GM23248 (cell line): ENCODE results near the gene IZUMO1R.

Experiments
- EZH2 ChIP-seq: fragments of 200-600 bp; sonication (generic); IDR thresholded peaks from 2 replicates; pipeline ENCODE4 v1.6.1; 2018; ENCODE audit warnings: antibody characterized with exemption, mild to moderate bottlenecking; ENCODE audit not compliant: insufficient read depth, poor library complexity, severe bottlenecking
- EZH2phosphoT487 ChIP-seq: fragments of 200-600 bp; sonication (generic); IDR thresholded peaks from 2 replicates; pipeline ENCODE4 v1.6.1; 2018; ENCODE audit warnings: antibody characterized with exemption, moderate library complexity, mild to moderate bottlenecking, low read depth; ENCODE audit not compliant: insufficient read depth

- TF ChIP-seq EZH2 = no peak
- no peak for TF ChIP-seq EZH2phosphoT487
Measured at GRCh38 chr11:94309757-94310156, 5.4 kb downstream of the IZUMO1R start.
